Activated naive CD4-positive, alpha-beta T cell (primary cell): Measurements from ENCODE around the gene PNPLA7.
"Not testable (repeated sequence)": the region's sequence is repeated elsewhere in the genome, so short reads cannot be mapped to it uniquely, and the experiment has no call there.

ENCODE experiments used
- DNase-seq, 4 experiments: peaks; one replicate each; lab custom pipeline; 2025; lab: John Stamatoyannopoulos, UW

Gene PNPLA7

DNA sequence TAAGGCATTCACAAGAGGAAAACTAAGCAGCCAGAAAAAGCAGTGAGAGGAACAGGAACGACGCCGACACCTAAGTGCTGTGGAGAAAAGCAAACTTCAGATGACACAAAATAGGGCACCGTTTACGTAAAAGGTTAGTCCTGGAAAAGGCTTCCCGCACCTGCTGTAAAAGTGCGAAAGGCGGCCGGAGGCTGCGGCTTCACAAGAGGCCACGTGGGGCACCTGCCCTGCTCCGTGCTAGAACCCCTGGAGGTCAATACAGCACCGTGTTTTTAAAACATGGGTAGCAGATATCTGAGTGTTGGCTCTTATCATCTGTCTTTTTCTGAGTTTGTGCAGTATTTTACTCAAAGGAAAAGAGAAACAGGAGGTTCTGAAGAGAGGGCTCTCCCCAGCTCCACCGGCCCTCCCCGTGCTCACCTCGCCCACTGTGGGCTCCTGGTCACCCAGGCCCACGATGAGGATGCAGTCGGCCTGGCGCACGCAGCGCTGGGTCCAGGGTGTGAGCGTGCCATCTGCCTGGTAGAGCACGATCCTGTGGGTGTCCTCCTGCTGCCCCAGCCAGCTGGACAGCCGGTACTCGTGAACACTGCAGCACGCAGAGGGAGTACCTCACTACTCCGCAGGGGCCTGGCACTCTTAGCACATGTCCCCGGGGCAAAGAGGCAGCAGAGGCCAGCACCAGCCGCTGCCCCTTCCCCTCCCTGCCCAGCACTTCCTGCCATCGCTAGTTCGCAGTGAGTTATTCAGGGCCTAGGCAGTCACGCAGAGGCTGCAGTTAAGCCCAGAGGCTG lies 70.1 kb downstream of the PNPLA7 start:
- DNase-seq: no peak

DNA sequence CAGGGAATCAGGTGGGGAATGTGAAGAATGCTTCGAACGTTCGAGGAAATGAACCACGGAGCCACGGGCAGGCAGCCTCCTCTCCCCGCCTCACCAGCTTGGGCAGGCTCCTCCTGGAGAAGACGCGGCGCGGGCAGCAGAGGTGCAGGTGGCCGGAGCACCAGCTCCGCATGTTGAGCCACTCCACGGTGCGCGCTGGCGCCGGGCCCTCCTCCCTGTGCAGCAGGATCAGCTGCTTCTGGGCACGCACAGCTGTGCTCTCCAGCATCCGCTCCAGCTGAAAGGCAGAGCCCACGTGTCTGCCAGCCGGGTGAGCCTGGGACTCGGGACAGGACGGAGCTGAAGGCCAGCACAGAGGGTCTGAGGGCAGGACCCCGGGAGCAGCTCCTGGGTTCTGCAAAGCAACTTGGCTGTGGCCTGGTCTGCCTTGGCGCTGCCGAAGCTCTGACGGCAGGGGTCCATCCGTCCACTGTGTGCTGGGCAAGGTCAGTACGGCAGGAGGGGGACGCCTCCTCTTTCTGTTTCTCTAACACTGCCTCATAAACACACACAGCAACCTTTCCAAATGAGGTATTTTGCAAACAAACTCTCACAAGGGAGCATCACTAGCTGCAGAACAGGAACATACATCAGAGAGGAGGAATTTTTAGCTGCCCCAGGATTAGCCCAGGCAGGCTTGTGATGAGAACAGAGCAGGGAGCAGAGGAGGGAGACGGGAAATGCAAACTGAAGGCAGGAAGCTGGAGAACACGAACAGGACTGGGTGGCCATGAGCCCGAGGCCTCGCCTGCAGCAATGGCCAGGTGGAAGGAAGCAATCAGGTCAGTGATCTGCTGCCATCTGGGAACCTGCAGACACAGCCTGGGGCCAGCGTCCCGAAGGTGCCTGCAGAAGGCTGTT lies 71.0 kb downstream of the PNPLA7 start:
- no peak for DNase-seq

DNA sequence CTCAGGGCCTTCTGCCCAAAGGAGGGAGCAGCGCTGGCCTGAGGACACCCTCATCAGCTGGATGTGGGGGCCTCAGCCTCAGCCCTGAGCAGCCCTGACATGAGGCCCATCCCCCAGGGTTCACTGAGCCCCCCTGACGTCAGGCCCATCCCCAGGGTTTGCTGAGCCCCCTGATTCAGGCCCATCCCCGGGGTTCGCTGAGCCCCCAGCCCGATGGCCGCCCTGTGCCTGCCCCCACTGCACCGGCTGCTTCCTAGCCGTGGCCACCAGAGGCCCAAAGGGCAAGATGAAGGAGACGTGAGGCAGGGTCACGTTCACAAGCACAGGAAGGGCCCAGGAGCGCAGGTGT lies 71.6 kb downstream of the PNPLA7 start:
- no peak for DNase-seq

GRCh38 chr9:137477778-137478612 lies 72.2 kb downstream of the PNPLA7 start:
- DNase-seq: no peak

GRCh38 chr9:137476856-137477255 lies 73.3 kb downstream of the PNPLA7 start:
- DNase-seq: no peak

DNA sequence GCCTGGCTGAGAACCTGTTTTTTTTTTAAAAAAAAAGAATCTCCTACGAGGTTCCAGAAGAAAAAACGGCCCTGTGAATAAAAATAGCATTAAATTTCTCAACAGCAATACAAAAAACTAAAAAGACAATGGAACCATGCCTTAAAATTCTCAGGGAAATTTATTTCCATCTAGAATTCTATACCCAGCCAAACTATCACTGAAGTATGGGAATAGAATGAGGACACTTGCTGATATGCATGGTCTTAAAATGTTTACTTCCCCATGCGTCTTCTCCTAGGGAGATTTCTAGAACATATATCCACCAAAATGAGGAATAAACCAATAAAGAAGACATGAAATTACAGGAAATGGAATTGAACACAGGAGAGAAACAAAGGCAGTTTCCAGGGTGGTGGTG lies 74.5 kb downstream of the PNPLA7 start:
- no peak for DNase-seq

- DNase-seq: no peak
These were observed 75.9 kb downstream of the PNPLA7 start for GRCh38 chr9:137474271-137474670.

- no peak for DNase-seq
These were observed 79.4 kb downstream of the PNPLA7 start for GRCh38 chr9:137470785-137471184.

- DNase-seq: no peak
These were observed 82.3 kb downstream of the PNPLA7 start for GRCh38 chr9:137467896-137468295.

DNA sequence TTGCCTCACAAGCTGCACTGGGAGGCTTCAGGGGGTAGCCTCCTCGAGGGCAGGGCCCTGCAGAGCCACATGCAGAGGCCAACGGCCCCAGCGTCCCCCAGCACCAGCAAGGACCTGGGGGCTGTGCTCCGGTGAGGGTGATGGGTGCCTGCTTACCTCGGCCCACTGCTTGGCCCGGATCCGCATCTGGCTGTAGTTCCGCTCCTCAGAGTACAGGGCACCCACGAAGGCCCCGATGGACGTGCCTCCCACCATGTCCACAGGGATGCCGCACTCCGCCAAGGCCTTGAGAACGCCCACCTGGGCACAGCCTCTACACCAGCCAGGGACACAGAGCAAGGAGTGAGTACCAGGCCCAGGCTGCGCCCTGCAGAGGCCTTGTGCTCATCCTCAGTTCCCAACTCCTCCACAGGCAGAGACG lies 83.0 kb downstream of the PNPLA7 start:
- DNase-seq: no peak

GRCh38 chr9:137466389-137467085 lies 83.7 kb downstream of the PNPLA7 start:
- not testable (repeated sequence) for DNase-seq

DNA sequence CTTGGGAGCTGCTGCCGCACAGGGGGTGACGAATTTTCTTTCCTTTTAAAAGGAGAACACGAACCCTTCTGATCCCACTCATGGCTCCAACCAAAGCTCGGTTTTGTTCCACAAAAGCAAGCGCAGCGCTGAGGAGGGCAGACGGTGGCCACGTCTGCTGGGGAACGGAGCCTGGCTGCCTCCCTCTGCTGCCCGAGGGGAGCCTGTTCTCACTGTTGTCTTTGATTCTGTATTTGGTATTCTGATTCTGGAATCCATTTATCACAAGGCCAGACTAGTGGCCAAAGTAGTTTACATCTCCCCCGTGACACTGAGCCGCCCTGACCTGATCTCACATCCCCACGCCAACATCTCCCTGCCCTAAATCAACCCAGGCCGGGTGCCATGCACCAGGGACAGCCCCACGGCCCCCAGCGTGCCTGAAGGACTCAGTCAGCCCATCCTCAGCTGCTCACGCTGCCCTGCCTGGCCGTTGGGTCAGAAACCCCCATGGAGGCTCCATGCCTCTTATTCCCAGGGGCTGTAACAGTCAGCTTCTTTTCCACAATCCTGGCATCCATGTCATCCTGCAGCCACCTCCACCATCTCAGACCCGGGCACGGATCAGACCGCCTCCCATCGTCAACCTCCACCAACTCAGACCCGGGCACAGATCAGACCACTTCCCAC lies 84.3 kb downstream of the PNPLA7 start:
- no peak for DNase-seq

DNA sequence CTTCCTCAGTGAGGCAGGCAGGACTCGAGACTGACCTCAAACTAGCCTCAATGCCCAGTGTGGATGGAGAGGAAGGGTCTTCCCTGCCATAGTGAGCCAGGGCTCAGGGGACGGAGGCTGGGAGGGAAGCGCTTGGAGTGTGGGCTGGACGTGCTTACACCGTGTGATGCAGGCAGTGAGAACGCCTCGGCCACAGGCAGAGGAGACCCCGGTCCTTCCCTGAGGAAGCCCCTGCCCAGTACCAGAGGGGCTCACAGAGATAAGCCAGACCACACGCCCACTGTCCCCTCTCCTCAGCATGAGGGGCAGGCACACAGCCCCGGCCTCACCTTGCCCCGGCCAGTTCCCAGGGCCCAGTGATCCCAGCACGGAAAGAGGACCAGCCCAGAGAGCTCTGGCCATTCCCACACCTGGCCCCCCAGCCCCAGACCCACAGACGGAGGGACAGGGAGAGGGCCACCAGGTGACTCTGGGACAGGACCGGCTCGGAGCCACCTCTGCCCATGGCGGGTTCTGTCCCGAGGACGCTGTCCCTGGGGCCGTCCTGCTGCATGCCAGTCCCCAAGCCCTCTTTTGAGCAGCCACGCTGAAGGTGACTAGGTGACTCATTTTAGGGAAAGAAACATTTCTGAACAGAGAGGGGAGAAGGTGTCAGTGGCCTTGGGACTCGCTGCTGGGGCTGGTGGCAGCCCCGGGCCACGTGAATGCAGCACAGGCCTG lies 85.0 kb downstream of the PNPLA7 start:
- DNase-seq: no peak

GRCh38 chr9:137464291-137464999 lies 85.8 kb downstream of the PNPLA7 start:
- DNase-seq: no peak

DNA sequence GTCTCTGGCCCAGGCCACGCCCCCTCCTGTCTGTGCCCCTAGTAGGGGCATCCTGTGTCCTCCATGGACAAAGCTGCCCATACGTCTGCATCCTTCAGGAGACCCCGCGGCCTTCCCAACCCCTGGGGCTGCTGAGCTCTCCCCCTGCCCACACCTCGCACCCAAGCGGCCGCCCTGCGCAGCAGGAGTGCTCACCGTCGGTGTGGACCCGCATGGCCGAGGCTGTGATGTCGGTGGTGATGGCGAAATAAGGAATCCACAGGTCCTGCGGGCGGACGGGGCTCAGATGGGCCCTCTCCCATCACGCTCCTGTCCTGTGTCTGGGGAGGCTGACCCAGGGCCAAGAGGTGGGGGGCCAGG lies 86.3 kb downstream of the PNPLA7 start:
- no peak for DNase-seq

DNA sequence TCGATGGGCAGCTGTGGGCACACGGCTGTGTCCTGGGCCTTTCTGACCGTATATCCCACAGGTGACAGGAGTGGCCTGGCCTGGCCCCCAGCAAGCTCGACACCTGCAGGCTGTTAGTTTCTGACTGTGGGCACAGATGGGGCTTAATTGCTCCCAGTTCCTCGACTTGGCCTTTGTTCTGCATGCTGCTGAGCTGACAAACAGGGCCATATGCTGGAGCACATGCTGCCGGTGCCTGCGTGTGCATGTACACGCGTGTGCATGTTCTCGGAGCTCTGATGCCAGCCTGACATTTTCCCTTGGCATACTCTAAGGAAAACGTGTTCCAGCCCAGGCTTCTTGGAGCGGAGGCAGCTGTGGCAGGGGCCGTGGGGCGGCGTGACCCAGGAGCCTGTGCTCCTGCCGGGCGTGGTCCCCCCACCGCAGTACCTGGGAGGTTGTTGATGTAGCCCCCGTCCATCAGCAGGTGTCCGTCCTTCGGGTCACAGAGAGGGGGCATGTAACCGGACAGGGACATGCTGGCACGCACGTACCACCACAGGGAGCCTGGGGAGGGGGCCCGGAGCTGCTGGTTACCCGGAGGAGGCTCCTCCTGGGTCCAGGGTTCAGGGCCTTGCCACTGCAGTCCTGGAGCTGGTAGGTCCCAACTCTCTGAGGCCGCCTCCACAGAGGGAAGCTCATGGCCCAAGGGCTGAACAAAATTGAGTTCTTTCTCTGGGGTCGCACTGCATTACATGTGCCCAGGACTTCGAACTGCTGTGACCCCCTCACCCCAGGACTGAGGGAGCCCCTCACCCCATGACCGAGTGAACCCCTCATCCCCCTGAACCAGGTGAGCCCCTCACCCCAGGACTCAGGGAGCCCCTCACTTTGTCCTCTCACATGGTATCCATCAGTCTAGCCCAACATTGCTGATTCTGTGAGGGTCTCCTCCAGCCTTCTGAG lies 86.9 kb downstream of the PNPLA7 start:
- no peak for DNase-seq

- DNase-seq: no peak
These were observed 87.7 kb downstream of the PNPLA7 start for GRCh38 chr9:137462396-137462985.

DNA sequence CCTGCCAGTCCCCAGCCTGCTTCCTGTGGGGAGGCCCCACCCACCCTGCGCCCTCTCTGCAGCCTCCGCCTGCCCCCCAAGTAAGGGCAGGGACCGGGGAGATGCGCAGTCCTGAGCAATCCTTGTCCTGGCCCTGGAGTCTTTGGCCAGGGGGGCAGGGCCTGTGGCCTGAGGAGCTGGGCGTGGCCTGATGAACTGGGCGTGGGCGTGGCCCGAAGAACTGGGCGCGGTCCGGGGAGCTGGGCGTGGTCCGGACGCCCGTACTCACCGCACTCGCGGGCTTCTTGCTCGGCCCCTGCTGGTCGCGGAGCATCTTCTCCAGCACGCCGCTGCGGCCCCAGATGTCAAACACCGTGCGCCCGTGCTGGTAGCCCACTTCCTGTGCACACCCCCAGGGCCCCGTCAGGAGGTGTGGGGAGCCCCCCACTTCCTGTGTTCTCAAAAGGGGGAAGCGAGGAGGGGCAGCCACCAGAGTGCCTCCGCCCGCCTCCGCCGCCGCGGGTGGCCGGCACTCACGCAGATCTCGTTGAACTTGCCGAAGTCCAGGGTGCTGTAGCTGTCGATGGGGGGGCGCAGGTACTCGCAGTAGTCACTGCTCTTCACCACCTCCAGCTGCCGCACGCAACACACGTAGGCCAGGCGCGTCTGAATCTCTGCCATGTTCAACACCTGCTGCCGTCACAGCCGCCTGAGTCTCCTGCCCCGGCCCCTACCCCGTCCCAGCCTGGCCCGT lies 88.4 kb downstream of the PNPLA7 start:
- DNase-seq: peak in 3 of 4 experiments; percentile 60 to 78 (median 72)
